ENCODE data around the gene LRRC42. TPM values are rescaled to one million over a fixed set of nuclear protein-coding genes. Genes with fewer than 3 reads are reported as not detected.

Gene LRRC42
- total RNA-seq, 3 donors from 2014 or later, result 22.6 to 23.1 (median 22.8) TPM

GRCh38 chr1:53929246-53929960, 16.7 kb upstream of the LRRC42 start:
- no peak overlapping the region for H3K4me3 Mint-ChIP-seq
- H3K27me3 Mint-ChIP-seq (ENCODE audit: low read depth), result no peaks in the 10 kb centered on the region
- DNase-seq (no peak), ATAC-seq (no peak)
- no peaks in the 10 kb centered on the region for H3K9me3 Mint-ChIP-seq
- H3K4me1 Mint-ChIP-seq (ENCODE audit: low read depth), result no peaks in the 10 kb centered on the region
- peaks cover 29% of the 10 kb centered on the region for H3K36me3 Mint-ChIP-seq (ENCODE audit: insufficient read depth)

GRCh38 chr1:53930932-53931331, 15.2 kb upstream of the LRRC42 start:
- Mint-ChIP-seq H3K27me3 (ENCODE audit: low read depth) (no peaks in the 10 kb centered on the region), H3K9me3 (no peaks in the 10 kb centered on the region), H3K36me3 (ENCODE audit: insufficient read depth) (peaks cover 31% of the 10 kb centered on the region), H3K4me1 (ENCODE audit: low read depth) (no peaks in the 10 kb centered on the region), H3K4me3 (no peak overlapping the region)
- ATAC-seq (no peak), DNase-seq (no peak)

- Mint-ChIP-seq H3K36me3 (ENCODE audit: insufficient read depth) (peaks cover 33% of the 10 kb centered on the region), H3K4me1 (ENCODE audit: low read depth) (no peaks in the 10 kb centered on the region), H3K4me3 (no peak overlapping the region), H3K27me3 (ENCODE audit: low read depth) (no peaks in the 10 kb centered on the region), H3K9me3 (no peaks in the 10 kb centered on the region)
- no peak for ATAC-seq
- DNase-seq, result no peak
Observed at GRCh38 chr1:53931523-53931922, 14.6 kb upstream of the LRRC42 start.

GRCh38 chr1:53934170-53934765, 11.9 kb upstream of the LRRC42 start:
- H3K4me1 Mint-ChIP-seq (ENCODE audit: low read depth), result peaks cover 4% of the 10 kb centered on the region
- ATAC-seq (no peak), DNase-seq (no peak)
- no peak overlapping the region for H3K4me3 Mint-ChIP-seq
- H3K27me3 Mint-ChIP-seq (ENCODE audit: low read depth), result no peaks in the 10 kb centered on the region
- peaks cover 28% of the 10 kb centered on the region for H3K36me3 Mint-ChIP-seq (ENCODE audit: insufficient read depth)
- no peaks in the 10 kb centered on the region for H3K9me3 Mint-ChIP-seq

DNA sequence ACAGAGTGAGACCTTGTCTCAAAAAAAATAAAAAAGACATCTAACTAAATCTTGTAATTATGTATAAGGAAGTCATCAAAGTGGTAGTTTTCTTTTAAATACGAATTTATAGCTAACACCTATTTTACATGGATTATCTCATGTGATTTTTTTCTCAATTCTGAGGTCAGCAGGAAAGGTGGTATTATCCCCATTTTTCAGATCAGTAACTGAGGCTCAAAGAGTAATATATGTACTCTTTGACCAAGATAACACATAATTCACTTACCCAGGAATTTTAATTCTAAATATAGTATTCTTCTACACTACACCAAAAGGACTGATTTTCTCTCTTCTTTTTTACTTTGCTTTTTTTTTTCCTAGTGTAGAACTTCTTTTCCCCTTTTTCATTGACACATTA, 9.7 kb upstream of the LRRC42 start:
- H3K36me3 Mint-ChIP-seq (ENCODE audit: insufficient read depth), result peaks cover 22% of the 10 kb centered on the region
- no peaks in the 10 kb centered on the region for H3K27me3 Mint-ChIP-seq (ENCODE audit: low read depth)
- H3K4me1 Mint-ChIP-seq (ENCODE audit: low read depth), result peaks cover 9% of the 10 kb centered on the region
- no peak for ATAC-seq
- DNase-seq, result no peak
- no peak overlapping the region for H3K4me3 Mint-ChIP-seq
- no peaks in the 10 kb centered on the region for H3K9me3 Mint-ChIP-seq

DNA sequence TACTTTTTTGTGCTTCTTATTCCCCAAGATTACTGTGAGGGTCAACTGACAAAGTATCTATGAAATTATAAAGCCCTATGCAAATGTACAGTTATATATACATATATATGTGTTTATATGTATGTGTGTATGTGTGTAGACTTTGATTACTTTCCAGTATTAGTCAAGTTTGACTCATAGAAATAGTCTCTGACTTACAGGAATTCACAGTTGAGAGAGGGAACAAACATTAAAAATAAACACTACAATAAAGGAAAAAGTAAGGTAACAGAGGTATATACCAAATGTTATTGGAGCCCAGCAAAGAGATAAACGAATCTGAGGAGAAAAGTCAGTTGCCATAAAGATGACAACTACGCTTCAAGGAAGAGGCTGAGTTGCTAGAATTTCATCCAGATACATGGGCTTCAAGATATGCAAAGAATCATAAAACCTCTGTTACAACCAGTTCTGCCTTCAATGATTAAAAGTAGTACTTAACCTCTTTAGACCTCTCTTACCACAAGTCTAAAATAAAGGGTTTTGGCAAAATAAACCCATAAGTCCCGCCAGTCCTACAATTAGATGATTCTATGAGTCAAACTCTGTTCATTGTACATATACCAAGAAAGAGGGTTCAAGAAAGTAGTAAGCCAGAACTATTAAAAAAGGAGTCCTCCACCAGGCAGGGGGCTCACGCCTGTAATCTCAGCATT, 7.9 kb upstream of the LRRC42 start:
- H3K4me3 Mint-ChIP-seq, result no peak overlapping the region
- H3K9me3 Mint-ChIP-seq, result no peaks in the 10 kb centered on the region
- peaks cover 20% of the 10 kb centered on the region for H3K36me3 Mint-ChIP-seq (ENCODE audit: insufficient read depth)
- ATAC-seq (no peak), DNase-seq (no peak)
- peaks cover 19% of the 10 kb centered on the region for H3K4me1 Mint-ChIP-seq (ENCODE audit: low read depth)
- H3K27me3 Mint-ChIP-seq (ENCODE audit: low read depth), result no peaks in the 10 kb centered on the region

DNA sequence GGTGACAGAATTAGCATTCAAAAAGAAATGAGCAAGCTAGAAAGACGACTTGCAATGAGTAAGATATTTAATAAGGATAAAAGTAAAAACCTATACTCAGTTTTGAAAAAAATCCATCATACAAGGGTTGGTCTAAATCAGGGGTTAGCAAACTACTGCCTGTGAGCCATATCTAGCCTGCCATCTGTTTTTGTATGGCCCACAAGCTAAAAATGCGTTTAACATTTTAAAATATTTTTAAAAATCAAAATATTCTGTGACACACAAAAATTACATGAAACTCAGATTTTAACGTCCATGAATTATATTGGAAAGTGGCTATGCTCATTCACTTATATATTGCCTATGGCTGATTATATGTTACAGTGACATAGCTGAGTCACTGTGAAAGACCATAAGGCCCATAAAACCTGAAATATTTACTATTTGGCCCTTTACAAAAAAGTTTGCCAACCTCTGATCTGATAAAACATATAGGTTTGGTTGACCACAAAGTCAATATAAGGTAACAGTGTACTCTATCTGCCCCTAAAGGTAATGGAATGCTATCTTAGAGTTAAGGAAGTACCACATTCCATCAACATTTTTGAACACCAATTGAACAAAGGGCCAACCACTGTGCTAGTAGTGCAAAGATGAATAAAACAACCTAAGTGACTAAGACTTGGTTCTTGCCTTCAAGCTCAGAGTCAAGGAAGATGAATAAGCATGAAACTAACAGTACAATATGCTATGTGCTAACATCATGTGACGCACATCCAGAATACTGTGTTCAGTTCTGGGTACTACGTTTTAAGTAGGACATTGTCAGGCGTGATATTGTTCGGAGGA, 3.8 kb upstream of the LRRC42 start:
- no peak for DNase-seq

DNA sequence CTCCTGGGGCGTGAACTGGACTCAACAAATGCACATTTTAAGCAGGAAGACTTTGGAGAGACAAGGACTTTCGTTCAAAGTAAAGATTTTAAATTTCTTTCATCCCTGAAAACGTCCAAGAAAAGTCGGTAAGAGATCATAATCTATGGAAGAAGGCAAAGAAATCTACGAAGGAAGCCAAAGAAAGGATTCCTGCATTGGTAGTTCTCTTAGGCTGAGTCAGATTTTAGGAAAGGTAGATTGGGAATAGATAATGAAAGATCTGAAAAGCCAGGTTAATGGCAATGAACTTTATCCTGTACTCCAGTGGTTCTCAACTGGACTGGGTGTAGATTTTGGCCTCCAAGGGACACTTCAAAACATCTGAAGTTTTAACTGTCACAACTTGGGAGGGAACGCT, 3.1 kb upstream of the LRRC42 start:
- H3K27me3 Mint-ChIP-seq (ENCODE audit: low read depth), result no peaks in the 10 kb centered on the region
- no peak for ATAC-seq

More for the DNA sequence above, 3.8 kb upstream of the LRRC42 start:
- no peaks in the 10 kb centered on the region for H3K27me3 Mint-ChIP-seq (ENCODE audit: low read depth)
- ATAC-seq, result peak; percentile 3 to 8
- peaks cover 43% of the 10 kb centered on the region for H3K4me1 Mint-ChIP-seq (ENCODE audit: low read depth)
- peak overlapping the region; percentile 3 for H3K4me3 Mint-ChIP-seq
- no peaks in the 10 kb centered on the region for H3K9me3 Mint-ChIP-seq
- H3K36me3 Mint-ChIP-seq (ENCODE audit: insufficient read depth), result peaks cover 10% of the 10 kb centered on the region

DNA sequence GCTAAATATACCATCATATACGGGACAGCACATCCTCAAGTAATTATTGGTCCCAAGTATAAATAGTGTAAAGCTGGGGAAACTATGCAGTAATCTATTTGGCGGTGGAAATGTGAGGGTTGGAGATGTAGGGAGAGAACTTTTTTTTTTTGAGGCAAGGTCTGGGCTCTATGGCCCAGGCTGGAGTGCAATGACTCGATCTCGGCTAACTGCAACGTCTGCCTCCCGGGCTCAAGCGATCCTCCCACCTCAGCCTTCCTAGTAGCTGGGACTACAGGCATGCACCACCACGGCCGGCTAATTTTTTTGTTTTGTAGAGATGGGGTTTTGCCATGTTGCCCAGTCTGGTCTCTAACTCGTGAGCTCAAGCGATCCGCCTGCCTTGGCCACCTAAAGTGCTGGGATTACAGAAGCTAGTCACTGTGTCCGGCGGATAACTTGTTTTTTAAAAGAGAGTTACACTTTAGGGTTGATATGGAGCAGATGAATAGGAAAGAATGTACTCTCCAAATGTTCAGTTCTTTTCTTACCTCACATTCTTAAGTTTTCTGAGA, 2.6 kb upstream of the LRRC42 start:
- Mint-ChIP-seq H3K27me3 (ENCODE audit: low read depth) (no peaks in the 10 kb centered on the region), H3K4me3 (peak overlapping the region; percentile 94), H3K4me1 (ENCODE audit: low read depth) (peaks cover 40% of the 10 kb centered on the region), H3K9me3 (no peaks in the 10 kb centered on the region), H3K36me3 (ENCODE audit: insufficient read depth) (peaks cover under 1% of the 10 kb centered on the region)
- no peak for DNase-seq
- ATAC-seq, result no peak

More for the DNA sequence above, 3.1 kb upstream of the LRRC42 start:
- Mint-ChIP-seq H3K4me3 (peak overlapping the region; percentile 19), H3K4me1 (ENCODE audit: low read depth) (peaks cover 44% of the 10 kb centered on the region), H3K9me3 (no peaks in the 10 kb centered on the region), H3K36me3 (ENCODE audit: insufficient read depth) (peaks cover 5% of the 10 kb centered on the region)
- DNase-seq, result no peak

DNA sequence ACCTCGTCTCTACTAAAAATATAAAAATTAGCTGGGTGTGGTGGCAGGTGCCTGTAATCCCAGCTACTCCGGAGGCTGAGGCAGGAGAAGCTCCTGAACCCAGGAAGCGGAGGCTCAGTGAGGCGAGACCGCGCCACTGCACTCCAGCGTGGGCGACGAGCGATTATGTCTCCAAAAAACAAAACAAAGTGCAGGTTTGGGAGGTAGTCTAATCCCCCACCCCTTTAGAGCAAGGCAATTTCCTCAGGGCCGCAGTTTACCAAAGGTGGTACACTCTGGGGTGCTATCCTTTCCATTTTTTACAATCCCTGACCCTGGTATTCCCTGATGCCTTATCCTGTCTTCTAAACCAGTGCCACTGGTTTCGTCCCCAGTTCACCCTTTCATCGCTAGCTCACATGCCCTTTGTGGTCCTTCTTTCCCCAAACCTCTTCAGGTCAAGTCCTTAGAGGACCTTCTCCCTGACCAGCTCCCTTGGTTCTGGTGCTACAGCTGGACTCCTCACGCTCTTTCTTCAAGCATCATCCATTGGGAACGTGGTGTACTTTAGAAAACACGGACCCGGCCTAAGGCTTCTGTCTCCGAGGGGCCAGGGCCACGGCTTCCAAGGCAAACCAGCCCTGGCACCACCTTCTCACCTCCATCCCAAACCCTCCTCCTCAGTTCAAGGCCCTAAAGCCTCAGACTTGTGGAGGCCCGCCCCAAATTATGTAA, 1.5 kb upstream of the LRRC42 start:
- Mint-ChIP-seq H3K4me1 (ENCODE audit: low read depth) (peaks cover 40% of the 10 kb centered on the region), H3K27me3 (ENCODE audit: low read depth) (no peaks in the 10 kb centered on the region), H3K4me3 (peak overlapping the region; percentile 94), H3K9me3 (no peaks in the 10 kb centered on the region), H3K36me3 (ENCODE audit: insufficient read depth) (no peaks in the 10 kb centered on the region)
- no peak for DNase-seq
- ATAC-seq, result no peak

DNA sequence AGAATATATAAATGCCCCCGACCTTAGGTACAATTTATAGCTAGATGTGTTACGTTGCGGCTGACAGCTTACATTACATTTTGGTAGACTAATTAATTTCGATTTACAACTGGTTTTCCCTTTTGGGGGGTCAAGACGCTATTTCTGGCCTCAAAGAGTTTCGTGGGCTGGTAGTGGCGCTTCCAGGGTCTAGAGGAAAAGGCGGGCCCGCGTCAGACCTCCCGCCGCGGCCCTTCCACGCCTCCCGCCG, 1.0 kb upstream of the LRRC42 start:
- no peaks in the 10 kb centered on the region for H3K9me3 Mint-ChIP-seq
- no peaks in the 10 kb centered on the region for H3K36me3 Mint-ChIP-seq (ENCODE audit: insufficient read depth)
- no peak for DNase-seq
- ATAC-seq, result no peak
- H3K27me3 Mint-ChIP-seq (ENCODE audit: low read depth), result no peaks in the 10 kb centered on the region
- H3K4me1 Mint-ChIP-seq (ENCODE audit: low read depth), result peaks cover 37% of the 10 kb centered on the region
- H3K4me3 Mint-ChIP-seq, result peak overlapping the region; percentile 94

DNA sequence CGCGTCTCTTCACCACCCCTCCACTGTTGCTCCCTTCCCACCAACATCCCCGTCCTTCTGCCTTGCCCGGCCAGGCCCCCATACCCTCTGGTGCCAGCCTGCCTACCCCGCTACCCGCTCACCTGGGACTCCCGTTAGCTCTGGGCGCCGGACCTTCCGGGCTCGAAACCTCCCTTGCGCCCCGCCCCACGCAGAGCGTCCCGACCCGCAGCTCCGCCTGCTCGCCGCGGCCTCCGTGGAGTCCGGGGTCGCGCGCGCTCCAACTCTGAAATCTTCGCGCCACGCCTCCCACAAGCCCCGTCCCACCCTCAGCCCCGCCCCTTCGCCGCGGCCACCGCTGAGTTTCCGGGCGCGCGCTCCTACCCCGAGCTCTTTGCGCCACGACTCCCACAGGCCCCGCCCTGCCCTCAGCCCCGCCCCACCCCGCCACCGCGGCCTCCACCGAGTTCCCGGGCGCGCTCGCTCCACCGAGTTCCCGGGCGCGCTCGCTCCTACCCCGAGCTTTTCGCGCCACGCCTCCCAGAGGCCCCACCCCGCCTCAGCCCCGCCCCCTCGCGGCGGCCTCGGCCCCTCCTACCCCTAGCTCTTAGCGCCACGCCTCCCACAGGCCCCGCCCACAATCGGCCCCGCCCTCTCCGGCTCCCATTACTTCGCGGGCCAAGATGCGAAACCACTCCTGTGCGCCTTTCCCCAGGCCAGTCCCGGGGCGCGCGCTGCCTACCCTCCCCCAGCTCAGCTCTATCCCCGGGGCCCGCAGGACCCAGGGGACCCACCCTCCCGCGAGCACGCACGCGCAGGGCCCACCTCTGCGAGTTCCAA, 508 bp upstream of the LRRC42 start, which contains the start of gene IFT25:
TSS of gene IFT25 (minus strand) at position 267 of the 819 bp plus-strand sequence. CDS start 5,617 bp downstream, outside the sequence.
- H3K9me3 Mint-ChIP-seq, result no peaks in the 10 kb centered on the region
- DNase-seq (peak; percentile 100), ATAC-seq (peak; percentile 78 to 84)
- H3K27me3 Mint-ChIP-seq (ENCODE audit: low read depth), result no peaks in the 10 kb centered on the region
- H3K4me1 Mint-ChIP-seq (ENCODE audit: low read depth), result peaks cover 35% of the 10 kb centered on the region
- no peaks in the 10 kb centered on the region for H3K36me3 Mint-ChIP-seq (ENCODE audit: insufficient read depth)
- H3K4me3 Mint-ChIP-seq, result peak within 1 kb of the TSS; percentile 94
